HG03045 (cell line): Measurements from ENCODE around the gene CTNNB1.
"Not testable (repeated sequence)": the region's sequence is repeated elsewhere in the genome, so short reads cannot be mapped to it uniquely, and the experiment has no call there.

Source experiments
- ATAC-seq: cut with Tn5 transposase; IDR thresholded peaks from one replicate; pipeline ENCODE4 v1.9.1; 2021; ENCODE audit warnings: mild to moderate bottlenecking, moderate library complexity; ENCODE audit not compliant: unreplicated experiment

The CTNNB1 gene

DNA sequence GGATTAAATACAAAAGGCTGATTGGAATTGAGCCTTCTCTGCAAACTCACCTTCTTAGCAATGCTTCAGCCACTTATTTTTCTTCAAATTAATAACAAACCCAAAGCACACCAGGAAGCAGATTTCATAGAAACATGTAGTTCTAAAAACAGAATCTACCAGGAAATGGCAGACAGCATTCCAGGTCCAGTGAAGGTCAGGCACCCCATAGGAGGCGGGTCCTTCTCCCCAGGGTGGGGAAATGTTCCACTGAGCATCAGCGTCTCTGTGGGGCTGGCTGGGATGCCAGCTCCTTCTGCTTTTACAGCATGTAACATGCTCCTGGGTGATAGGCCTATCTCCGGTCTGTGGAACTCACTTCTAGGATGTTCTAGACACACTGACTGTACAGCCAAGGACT is 49.2 kb downstream of the CTNNB1 start:
- ATAC-seq = no peak

- no peak for ATAC-seq
These were observed 50.0 kb downstream of the CTNNB1 start for GRCh38 chr3:41249318-41249717.

DNA sequence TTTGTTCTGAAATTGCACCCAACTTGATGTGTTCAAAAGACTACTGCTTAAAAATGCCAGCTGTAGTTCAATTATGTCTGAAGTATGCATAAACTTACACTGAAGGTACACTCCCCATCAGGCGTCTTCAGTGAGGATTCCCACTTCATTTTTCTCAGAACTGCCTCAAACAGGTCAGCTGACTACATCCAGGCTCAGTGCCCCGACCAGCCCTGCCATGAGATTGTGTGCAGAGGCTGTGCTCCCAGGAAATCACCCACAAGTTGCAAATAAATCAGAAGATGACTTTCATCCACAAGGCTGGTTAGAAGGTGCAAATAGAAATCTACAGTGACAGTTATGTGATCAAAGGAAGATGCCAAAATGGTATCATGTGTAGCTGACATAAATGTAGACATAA is 51.5 kb downstream of the CTNNB1 start:
- no peak for ATAC-seq

- no peak for ATAC-seq
These were observed 52.3 kb downstream of the CTNNB1 start for GRCh38 chr3:41251593-41251992.

- ATAC-seq = no peak
These were observed 59.0 kb downstream of the CTNNB1 start for GRCh38 chr3:41258239-41258800.

DNA sequence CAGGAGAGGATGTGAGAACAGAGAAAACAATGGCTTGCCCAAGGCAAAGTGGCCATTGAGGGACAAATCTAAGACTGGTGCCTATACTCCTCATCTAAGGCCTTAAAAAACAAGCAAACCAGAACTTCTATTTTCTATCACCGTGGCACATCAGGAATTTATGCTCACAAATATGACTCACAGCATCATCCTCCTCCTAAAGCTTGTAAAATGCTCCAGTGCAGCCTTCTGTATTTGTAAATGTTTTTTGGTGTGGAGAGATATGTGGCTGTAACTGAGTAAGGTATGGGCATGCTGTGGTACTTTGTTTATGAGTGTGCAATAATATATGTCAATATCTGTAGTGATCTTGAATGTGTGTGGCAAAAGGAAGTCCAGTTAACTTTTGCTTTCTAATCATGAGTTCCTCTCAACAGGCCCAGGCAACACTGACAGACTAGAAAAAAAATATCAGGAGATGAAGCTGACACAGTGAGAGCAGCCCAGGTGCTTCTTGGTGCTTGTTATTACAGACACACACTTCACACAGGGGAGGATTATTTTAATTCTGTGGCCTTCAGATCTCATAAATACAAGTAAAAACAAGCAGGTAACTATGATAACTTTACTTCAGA is 60.3 kb downstream of the CTNNB1 start:
- ATAC-seq = no peak

DNA sequence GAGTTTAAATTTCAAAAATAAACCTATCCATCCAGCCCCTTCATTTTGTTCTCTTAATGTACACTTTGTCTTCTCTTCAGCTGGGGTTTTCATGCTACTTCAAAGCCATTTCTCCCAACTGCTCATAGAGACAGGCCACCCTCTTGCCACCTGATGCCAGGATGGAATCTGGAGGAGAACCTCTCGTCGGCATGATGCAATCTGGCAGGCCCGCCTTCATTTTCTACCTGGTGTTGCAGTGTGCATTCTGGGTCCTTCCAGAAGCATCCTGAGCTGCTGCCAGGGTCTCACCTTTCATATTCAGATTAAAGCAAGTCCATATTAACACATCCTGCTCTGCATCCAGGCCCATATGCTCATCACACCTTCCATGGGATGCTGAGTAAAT is 60.8 kb downstream of the CTNNB1 start:
- no peak for ATAC-seq

GRCh38 chr3:41265011-41265545 is 65.8 kb downstream of the CTNNB1 start:
- no peak for ATAC-seq

- no peak for ATAC-seq
These were observed 66.5 kb downstream of the CTNNB1 start for GRCh38 chr3:41265823-41266273.

DNA sequence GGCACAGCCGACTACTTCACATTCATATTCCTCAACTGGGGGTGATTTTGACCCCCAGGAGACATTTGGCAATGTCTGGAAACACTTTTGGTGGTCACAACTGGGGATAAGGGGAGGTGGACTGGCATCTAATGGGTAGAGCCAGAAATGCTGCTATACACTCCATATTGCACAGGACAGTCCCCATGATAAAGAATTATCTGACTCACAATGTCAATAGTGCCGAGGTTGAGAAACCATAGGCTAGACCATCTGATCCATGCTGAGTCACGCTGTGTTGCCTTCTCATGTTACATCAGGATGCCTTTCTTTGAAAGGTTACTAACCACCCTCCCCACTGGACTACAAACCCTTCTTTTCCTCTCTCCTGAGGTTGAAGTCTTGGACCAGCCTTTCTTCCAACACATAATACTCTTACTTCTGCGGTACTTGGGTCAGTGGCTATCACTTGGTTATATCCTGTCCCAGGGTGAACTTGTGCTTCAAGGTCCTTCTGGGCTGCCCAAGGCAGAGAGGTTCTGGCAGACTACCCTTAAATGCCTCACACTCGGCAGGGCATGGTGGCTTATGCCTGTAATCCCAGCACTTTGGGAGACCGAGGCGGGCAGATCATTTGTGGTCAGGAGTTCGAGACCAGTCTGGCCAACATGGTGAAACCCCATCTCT is 68.8 kb downstream of the CTNNB1 start:
- ATAC-seq = no peak

DNA sequence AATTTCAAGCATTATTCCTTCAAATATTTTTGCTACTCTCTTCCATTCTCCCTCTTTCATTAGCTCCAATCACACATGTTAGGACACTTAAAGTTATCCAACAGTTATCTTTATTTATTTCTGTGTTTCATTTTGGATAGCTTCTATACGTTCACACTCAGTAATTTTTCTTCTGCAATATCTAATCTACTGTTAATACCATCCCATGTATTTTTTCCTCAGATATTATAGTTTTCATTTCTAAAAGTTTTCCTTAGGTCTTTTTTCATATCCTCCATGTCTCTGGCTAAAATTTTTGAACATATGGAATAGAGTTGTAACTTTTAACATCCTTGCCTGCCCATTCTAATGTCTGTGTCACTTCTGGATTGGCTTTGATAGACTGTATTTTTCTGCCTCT is 73.4 kb downstream of the CTNNB1 start:
- ATAC-seq = no peak

- ATAC-seq = no peak
These were observed 75.8 kb downstream of the CTNNB1 start for GRCh38 chr3:41274944-41275668.

GRCh38 chr3:41276191-41276590 is 76.9 kb downstream of the CTNNB1 start:
- ATAC-seq = no peak

GRCh38 chr3:41277790-41278465 is 78.6 kb downstream of the CTNNB1 start:
- ATAC-seq = no peak

DNA sequence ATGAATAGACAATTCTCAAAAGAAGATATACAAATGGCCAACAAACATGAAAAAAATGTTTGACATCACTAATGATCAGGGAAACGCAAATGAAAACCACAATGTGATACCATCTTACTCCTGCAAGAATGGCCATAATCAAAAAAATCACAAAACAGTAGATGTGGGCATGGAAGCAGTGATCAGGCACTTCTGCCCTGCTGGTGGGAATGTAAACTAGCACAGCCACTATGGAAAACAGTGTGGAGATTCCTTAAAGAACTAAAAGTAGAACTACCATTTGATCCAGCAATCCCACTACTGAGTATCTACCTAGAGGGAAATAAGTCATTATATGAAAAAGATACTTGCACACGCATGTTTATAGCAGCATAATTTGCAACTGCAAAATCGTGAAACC is 85.6 kb downstream of the CTNNB1 start:
- not testable (repeated sequence) for ATAC-seq

DNA sequence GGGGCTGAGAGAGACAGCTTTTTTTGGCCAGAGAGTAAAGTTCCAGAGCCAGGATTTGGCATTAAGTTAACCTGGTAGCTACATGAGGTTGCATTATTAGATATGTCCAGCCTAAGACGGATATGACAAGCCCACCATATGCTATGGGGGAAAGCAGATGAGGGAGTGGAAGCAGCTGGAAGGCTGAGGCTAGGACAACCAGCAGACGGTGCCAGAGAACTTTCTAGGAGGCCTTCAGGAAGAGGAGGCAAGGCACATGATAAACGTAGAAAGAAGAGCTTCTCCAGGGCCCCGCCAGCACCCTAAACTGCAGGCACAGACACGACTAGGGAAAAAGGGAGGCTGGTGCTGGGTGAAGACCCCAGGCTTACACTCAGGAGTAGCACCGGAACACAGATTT is 87.0 kb downstream of the CTNNB1 start:
- ATAC-seq = no peak

DNA sequence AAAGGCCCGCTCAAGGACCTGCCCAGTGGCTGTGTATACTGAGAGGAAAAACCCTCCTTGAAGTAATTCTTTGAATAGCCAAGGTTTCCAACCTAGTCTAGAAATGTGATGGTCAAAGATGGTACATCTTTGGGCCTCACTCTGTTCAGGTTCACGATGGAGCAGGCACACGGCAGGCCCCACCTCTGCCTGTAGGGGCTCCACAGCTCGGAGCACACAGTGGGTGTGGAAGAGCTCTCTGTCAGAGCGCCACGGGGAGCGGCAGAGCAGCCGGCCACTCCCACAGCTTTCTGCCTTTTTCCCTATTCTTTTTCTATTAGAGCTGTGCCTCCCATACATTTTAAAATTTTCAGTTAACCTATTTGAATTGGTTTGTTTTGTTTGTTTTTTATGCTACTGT is 89.5 kb downstream of the CTNNB1 start:
- no peak for ATAC-seq
